DLD1 (cell line): ENCODE data around the gene MAML2.

Experiments
- in situ Hi-C: cut with HindIII; loops from 2 replicates; pipeline ENCODE4 v1.10.0; 2017; ENCODE audit warnings: low sequenced_read_pairs

Gene MAML2

DNA sequence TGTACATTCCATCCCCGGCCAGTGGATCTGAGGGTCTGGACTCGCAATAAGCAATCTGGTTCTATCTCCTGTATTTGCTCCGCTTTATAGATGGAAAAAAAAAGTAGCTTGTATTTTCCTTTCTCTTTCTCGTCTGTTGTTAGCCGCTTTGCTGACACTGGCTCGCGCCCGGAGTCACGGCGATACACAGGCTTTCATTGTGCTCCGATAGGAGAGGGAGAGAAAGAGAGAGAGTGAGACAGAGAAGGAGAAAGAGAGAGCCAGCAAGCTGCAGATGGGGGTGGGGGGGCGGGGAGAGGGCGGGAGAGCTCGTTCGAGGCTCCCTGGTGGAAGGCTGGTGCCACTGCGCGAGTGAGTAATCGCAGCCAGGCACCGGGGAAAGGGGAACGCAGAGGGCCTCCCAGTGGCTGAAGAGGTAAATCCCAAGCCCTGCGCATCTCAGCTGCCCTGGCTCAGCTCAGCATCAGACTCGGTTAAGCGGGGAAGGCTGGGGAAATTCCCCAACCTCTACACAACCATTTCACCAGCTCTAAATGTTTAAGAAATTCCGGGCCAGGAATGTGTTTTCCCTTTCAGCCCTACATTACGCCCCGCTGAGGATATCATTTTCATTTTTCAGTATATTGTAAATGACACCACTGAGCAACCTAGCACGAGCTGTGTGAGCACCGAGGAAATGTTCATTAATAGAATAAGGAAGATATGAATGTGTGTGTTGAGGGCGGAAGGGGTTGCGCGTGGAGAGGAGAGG is at the start of gene MAML2:
MAML2 (minus strand) TSS at position 235 of the 751 bp plus-strand sequence. CDS start 1,300 bp downstream, outside the sequence.
- in situ Hi-C loops = no loop called here

DNA sequence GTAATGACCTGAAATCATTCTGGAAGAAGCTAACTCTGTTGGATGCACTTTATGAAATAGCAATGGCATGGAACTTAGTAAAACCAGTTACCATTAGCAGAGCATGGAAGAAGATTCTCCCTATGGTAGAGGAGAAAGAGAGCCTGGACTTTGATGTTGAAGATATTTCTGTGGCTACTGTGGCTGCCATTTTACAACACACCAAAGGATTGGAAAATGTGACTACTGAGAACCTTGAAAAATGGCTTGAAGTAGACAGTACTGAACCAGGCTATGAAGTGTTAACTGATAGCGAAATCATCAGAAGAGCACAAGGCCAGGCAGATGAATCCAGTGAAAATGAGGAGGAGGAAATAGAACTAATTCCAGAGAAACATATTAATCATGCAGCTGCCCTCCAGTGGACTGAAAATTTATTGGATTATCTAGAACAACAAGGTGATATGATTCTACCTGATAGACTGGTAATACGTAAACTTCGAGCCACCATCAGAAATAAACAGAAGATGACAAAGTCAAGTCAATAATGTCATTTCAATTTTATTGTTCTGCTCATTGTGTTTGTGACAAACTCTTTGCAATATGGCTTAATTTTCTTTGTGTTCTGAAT is 48.8 kb upstream of the MAML2 start:
- in situ Hi-C loops = loop anchor here (25.0 kb wide), 1 partner anchor 555 kb away; no protein-coding TSS in a partner anchor

DNA sequence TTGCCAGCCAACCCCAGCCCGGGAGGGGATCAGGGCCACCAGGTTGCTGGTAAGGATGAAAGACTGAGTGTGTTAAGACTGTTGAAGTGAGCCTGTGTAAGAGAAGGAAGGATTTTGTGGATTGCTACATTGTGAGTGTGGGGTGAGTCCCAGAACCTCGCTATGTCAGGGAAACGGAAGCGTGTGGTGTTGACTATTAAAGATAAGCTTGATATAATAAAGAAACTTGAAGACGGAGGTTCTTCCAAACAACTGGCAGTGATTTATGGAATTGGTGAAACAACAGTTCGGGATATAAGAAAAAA is 47.4 kb upstream of the MAML2 start:
- in situ Hi-C loops = loop anchor here (25.0 kb wide), 1 partner anchor 553 kb away; no protein-coding TSS in a partner anchor

- in situ Hi-C loops = loop anchor here (25.0 kb wide), 1 partner anchor 553 kb away; no protein-coding TSS in a partner anchor
These were observed 46.9 kb upstream of the MAML2 start, which contains the start of the genes CCDC82 and JRKL for GRCh38 chr11:96389720-96390487. CCDC82 (minus strand) TSS chr11:96389912; CDS start chr11:96384747, 5,165 bp downstream. JRKL (plus strand) TSS chr11:96390013; CDS start chr11:96390650, 637 bp downstream.

GRCh38 chr11:96388891-96389719 is 46.1 kb upstream of the MAML2 start:
- in situ Hi-C loops = loop anchor here (25.0 kb wide), 1 partner anchor 552 kb away; no protein-coding TSS in a partner anchor

GRCh38 chr11:96385187-96385586 is 42.2 kb upstream of the MAML2 start:
- in situ Hi-C loops = loop anchor here (25.0 kb wide), 1 partner anchor 548 kb away; no protein-coding TSS in a partner anchor

- in situ Hi-C loops = loop anchor here (25.0 kb wide), 1 partner anchor 547 kb away; no protein-coding TSS in a partner anchor
These were observed 41.2 kb upstream of the MAML2 start for GRCh38 chr11:96384156-96384555.

DNA sequence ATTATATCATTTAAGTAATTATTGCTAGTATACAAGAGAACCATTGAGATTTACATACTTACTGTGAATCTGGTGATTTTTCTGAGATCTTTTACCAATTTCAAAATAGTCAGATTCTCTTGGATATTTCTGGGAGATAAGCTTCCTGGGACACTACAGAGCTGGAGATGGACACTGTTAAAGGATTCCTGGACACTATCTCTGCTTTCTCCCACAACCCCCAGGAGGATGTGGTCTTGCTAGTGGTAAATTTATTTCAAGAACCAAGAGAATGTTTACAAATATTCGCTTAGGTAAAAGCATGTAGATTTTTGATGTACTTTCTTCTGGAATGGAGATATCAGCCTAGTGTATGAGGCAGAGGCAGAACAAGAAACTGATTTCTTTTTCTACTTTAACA is 33.8 kb upstream of the MAML2 start:
- in situ Hi-C loops = loop anchor here (25.0 kb wide), 1 partner anchor 539 kb away; no protein-coding TSS in a partner anchor

DNA sequence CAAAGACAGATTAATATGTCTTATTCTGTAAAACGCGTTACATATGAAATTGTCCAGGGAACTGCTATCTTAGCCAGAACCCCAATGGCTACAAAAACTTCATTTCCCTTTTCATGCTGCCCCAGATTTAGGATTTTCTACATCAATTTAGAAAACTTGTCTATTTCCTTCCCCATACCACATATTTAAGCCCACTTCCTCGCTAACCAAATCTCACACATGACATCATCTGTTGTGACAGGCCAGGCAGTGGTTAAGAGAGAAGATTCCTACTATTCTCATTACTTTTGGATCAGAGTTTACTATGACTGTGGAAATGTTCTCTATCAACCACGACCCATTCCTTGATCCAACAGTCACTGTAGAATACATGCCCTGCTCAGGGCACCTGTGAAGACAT is 30.8 kb upstream of the MAML2 start:
- in situ Hi-C loops = no loop called here

- in situ Hi-C loops = loop anchor here (10.0 kb wide), 1 partner anchor 443 kb away; the partner anchor contains the start of gene MTMR2
These were observed 24.3 kb upstream of the MAML2 start for GRCh38 chr11:96367342-96367741.

GRCh38 chr11:96366024-96366423 is 23.0 kb upstream of the MAML2 start:
- in situ Hi-C loops = loop anchor here (10.0 kb wide), 1 partner anchor 441 kb away; the partner anchor contains the start of gene MTMR2

DNA sequence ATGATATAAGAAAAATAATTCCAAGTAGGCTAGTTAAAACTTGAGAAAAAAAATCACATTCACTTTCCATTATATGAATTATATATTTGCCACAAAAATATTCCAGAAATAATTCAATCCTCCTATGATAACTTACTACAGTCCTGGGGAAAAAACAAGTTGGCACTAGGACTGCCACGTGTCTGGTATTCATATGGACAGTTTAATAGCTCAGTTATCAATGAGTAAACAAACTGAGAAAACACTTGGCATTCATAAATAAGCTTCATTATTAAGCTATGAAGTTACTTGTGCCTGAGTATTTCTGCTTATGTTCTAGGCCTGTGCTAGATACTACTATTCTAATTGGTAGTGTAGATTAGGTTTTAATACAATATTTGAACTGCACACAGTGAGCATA is 22.5 kb upstream of the MAML2 start:
- in situ Hi-C loops = loop anchor here (10.0 kb wide), 1 partner anchor 441 kb away; the partner anchor contains the start of gene MTMR2

DNA sequence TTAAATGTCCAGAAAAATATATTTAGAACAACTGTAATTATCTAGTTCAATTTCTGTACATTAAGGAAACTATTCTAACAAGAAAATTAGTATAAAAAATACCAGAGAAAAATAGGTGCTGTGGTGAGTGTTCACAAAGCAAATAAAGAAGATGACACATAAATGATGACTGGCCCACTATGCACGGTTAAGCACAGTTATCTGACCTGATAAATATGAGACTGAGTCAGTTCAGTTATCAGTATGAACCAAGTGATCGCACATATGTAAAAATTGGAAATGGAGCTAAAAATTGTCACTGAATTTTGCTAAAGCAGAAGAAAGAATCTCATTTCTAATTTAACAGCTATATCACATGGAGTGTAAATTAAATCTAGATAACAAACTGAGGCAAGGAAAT is 18.8 kb upstream of the MAML2 start:
- in situ Hi-C loops = loop anchor here (10.0 kb wide), 1 partner anchor 437 kb away; the partner anchor contains the start of gene MTMR2

DNA sequence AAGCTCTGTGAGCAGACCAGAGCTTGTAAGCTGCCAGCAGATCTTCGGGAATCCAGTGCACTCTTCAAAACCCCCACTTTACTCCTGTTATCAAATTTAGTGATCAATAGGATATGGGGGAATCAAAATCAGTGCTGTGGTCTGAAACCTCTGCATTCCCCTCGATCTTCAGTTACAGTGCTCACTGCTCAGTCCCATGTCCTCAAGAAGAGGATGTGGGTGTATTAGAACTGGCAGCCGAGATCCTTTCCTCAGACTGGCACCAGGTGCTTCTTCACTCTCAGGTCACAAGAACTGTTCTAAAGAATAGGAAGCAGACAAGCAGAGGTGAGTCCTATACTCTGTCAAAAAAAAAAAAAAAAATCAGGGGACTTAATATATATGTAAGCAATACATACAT is 15.3 kb upstream of the MAML2 start:
- in situ Hi-C loops = no loop called here

GRCh38 chr11:96357794-96358193 is 14.8 kb upstream of the MAML2 start:
- in situ Hi-C loops = no loop called here

GRCh38 chr11:96356848-96357247 is 13.9 kb upstream of the MAML2 start:
- in situ Hi-C loops = no loop called here

- in situ Hi-C loops = no loop called here
These were observed 708 bp downstream of the MAML2 start for GRCh38 chr11:96342014-96342960.

- in situ Hi-C loops = no loop called here
These were observed 1.6 kb downstream of the MAML2 start for GRCh38 chr11:96341211-96342013.
